ENCODE results near the gene NYAP1. TPM values are rescaled to one million over a fixed set of nuclear protein-coding genes. Genes with fewer than 3 reads are reported as not detected.
A peak's percentile ranks its signal among the peaks of the same experiment; 100 is the strongest.

Gene NYAP1
- total RNA-seq, 4 donors from 2014 or later: 1.7 to 3.2 (median 1.9) TPM

DNA sequence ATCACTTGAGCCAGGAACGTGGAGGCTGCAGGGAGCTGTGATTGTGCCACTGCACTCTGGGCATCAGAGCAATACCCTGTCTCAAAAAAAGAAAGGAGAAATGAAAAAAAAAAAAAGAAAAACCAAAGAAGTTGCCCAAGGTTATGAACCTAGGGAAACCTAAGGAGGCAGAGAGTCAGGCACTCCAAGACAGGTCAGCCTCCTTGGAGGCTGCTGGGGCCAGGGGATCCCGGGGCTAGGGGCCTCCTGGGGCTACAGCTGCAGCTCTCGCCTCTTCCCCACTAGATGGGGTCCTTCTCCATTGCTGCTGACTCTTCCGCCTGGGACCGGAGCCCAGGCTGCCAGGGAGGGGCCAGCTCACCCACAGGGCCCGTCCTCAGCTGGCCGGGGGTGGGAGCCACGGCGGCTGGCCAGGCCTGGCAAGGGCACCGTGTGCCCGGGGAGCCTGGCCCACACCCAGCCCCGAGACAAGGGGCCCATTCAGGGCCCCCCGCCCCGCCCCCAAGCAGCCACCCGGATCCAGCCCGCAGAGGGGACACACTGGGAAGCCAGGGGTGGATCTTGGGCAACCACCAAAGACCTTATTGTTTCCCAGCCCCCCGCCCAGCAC lies 17.9 kb upstream of the NYAP1 start:
- DNase-seq (ENCODE audit: extremely low spot score): no peak
- intact Hi-C loops (cut with DNase I): no loop called here
- H3K36me3 ChIP-seq: peaks cover 4 to 57% (median 47%) of the 10 kb centered on the region in 4 donors
- H3K27ac ChIP-seq (replicated peaks in 1 of 4): peak overlapping the region; percentile 53 to 72 (median 63)
- H3K27me3 ChIP-seq: no peaks in the 10 kb centered on the region
- WGBS: 6% methylated on average over 12 of the region's 17 CpGs
- H3K4me3 ChIP-seq: peak overlapping the region; percentile 23 to 38 (median 32)
- TF ChIP-seq, protein P1, sequence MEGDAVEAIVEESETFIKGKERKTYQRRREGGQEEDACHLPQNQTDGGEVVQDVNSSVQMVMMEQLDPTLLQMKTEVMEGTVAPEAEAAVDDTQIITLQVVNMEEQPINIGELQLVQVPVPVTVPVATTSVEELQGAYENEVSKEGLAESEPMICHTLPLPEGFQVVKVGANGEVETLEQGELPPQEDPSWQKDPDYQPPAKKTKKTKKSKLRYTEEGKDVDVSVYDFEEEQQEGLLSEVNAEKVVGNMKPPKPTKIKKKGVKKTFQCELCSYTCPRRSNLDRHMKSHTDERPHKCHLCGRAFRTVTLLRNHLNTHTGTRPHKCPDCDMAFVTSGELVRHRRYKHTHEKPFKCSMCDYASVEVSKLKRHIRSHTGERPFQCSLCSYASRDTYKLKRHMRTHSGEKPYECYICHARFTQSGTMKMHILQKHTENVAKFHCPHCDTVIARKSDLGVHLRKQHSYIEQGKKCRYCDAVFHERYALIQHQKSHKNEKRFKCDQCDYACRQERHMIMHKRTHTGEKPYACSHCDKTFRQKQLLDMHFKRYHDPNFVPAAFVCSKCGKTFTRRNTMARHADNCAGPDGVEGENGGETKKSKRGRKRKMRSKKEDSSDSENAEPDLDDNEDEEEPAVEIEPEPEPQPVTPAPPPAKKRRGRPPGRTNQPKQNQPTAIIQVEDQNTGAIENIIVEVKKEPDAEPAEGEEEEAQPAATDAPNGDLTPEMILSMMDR (IDR thresholded peaks at IDR 0.05): peak; percentile 74 to 83 (median 81)
- TF ChIP-seq POLR2AphosphoS5 (IDR thresholded peaks at IDR 0.05) (peak; percentile 64 to 74), POLR2A (IDR thresholded peaks at IDR 0.05; ENCODE audit: low read depth) (no peak), EP300 (IDR thresholded peaks at IDR 0.05) (no peak)
- H3K4me1 ChIP-seq: peaks cover 19 to 59% (median 49%) of the 10 kb centered on the region in 4 donors
- H3K9me3 ChIP-seq: no peaks in the 10 kb centered on the region

DNA sequence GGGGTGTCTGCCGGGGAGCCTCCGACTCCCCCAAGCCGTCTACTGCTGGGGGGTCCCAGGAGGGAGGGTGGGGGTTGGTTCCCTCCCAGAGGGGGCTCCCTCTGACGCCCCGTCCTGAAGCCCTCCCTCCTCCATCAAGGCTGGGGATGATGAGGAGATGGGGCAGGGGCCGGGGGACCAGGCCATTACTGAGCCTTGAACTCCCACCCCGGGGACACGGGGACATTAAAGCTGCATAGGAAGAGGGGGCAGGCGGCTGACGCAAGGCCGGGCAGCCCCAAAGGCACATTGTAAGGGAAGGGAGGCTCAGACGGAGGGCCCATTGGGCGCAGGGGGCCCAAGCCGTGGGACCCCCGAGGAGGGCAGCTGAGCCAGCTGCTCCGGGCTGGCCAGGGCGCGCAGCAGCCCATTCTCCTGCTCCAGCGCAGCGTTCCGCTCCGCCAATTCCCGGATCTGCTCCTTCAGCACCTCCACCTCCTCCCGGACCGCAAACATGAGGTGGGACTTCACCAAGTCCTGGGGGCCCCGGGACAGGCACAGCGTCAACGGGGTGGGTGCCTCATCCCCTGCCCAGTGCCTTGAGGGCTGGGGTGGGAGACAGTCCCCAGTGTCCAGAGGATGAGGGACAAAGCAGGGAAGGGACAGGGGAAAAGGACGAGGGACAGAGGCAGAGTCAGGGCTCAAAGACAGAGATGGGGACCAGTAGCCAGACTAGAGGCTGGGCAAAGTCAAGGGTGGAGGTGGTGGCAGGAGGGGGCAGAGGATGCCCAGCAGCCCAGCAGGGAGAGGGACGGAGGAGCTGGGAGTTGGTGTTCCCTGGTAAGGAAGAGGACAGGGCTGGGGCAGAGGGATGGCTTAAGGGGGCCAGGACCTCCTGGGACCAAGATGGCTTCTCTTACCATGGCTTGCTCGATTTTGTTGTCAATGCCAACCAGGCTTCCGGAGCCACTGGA lies 16.8 kb upstream of the NYAP1 start:
- Histone ChIP-seq H3K27me3 (no peaks in the 10 kb centered on the region), H3K4me3 (peak overlapping the region; percentile 23 to 38 (median 32)), H3K9me3 (no peaks in the 10 kb centered on the region), H3K36me3 (peaks cover 4 to 60% (median 47%) of the 10 kb centered on the region in 4 donors), H3K27ac (replicated peaks in 1 of 4) (peak overlapping the region; percentile 53 to 72 (median 63)), H3K4me1 (peaks cover 27 to 68% (median 58%) of the 10 kb centered on the region in 4 donors)
- no peak for DNase-seq (ENCODE audit: extremely low spot score)
- intact Hi-C loops (cut with DNase I): no loop called here
- TF ChIP-seq POLR2A (IDR thresholded peaks at IDR 0.05; ENCODE audit: low read depth) (no peak), EP300 (IDR thresholded peaks at IDR 0.05) (no peak), POLR2AphosphoS5 (IDR thresholded peaks at IDR 0.05) (no peak)
- TF ChIP-seq, protein P1 (IDR thresholded peaks at IDR 0.05): no peak
- 69% methylated on average over 22 of the region's 32 CpGs for WGBS

DNA sequence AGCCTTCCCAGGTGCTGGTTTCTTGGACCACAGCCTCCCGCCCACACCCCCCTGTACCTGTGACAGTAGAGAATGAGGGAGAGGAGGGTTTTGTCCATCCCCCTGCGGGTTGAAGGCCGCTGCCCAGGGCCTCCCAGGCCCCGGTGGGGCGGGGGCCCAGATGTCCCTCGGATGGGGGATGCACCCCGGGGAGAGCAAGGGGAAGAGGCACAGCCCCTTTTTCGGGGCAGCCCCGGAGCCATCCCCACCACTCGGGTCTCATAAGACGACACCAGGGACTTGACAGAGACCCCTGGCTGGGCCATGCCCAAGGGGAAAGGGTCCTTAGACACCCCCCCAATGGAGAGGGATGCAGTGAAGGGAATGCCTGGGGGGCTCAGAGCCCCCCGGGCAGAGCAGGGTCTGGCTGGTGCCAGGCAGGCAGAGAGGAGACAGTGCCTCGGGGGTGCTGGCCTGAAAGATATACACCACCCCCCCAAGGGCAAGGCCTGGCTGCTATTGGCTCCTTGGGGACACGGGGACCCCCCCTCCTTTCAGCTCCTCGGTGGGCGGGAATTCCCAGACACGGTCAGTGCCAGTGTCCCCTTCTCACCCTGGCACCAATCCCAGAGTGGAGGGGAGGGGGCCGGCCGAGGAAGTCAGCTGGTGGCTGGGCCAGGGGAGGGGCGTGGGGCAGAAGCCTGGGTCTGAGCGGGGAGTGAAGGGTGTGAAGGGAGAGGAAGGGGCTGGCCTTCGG lies 15.9 kb upstream of the NYAP1 start:
- TF ChIP-seq, protein P1 (IDR thresholded peaks at IDR 0.05): no peak
- TF ChIP-seq EP300 (IDR thresholded peaks at IDR 0.05) (no peak), POLR2A (IDR thresholded peaks at IDR 0.05; ENCODE audit: low read depth) (no peak), POLR2AphosphoS5 (IDR thresholded peaks at IDR 0.05) (no peak)
- Histone ChIP-seq H3K36me3 (peaks cover 4 to 61% (median 47%) of the 10 kb centered on the region in 4 donors), H3K9me3 (no peaks in the 10 kb centered on the region), H3K27ac (replicated peaks in 1 of 4) (peak overlapping the region; percentile 53 to 72 (median 63)), H3K4me1 (peaks cover 36 to 76% (median 67%) of the 10 kb centered on the region in 4 donors), H3K4me3 (peak overlapping the region in 3 of 4 donors; percentile 23 to 38 (median 27)), H3K27me3 (no peaks in the 10 kb centered on the region)
- intact Hi-C loops (cut with DNase I): loop anchor here (2.0 kb wide), 1 partner anchor 15 kb away; the partner anchor contains the start of gene NYAP1
- 87% methylated on average over 8 of the region's 22 CpGs for WGBS
- DNase-seq (ENCODE audit: extremely low spot score): no peak

DNA sequence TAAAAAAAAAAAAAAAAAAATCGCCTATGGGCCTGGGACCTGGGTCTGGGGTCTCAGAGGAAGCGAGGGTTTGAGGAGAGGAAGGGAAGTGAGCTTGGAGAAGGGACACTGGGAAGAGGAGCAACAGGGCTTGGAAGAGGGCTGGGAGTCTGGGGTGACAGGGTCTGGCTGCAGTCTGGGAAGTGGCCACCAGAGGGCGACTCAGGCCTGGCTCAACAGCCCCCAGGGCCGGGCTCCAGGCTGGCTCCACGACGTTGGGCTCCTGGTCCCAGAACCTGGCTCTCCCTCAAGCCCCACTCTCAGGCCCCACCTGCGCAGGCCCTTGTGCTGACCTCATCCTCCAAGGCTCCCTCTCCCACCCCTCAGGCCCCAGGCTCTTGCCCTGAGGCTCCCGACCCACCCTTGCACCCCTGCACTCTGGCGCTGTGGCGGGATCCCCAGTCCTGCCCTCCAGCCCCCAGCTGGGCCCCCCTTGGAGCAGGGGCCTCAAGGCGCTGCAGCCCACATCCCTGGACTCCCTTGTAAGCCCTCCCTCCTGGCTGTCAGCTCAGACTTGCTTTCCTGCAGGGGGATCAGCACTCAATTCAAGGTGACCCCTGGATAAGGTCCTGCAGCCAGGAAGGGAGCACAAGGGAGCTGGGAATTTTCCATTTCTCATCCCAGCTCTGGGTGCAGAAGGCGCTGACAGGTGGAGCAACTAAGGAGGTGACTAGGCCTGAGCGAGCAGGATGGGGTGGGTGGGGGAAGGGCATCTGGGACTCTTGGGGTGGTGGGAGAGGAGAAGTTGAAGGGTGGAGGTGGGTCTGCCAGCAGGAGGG lies 14.3 kb upstream of the NYAP1 start:
- DNase-seq (ENCODE audit: extremely low spot score): peak; percentile 96
- H3K9me3 ChIP-seq: no peaks in the 10 kb centered on the region
- TF ChIP-seq EP300 (IDR thresholded peaks at IDR 0.05): no peak
- TF ChIP-seq, protein P1 (IDR thresholded peaks at IDR 0.05): peak; percentile 91 to 97 (median 92)
- no peak for TF ChIP-seq POLR2A (IDR thresholded peaks at IDR 0.05; ENCODE audit: low read depth)
- TF ChIP-seq POLR2AphosphoS5 (IDR thresholded peaks at IDR 0.05): peak; percentile 38 to 60
- intact Hi-C loops (cut with DNase I): loop anchor here (2.0 to 10.0 kb wide), 3 partner anchors 13 to 225 kb away; partner anchors contain the start of genes GIGYF1 and NYAP1
- peak overlapping the region; percentile 56 to 72 (median 65) for H3K27ac ChIP-seq (replicated peaks in 1 of 4)
- peaks cover 52 to 92% (median 80%) of the 10 kb centered on the region in 4 donors for H3K4me1 ChIP-seq
- H3K36me3 ChIP-seq: peaks cover 5 to 71% (median 54%) of the 10 kb centered on the region in 4 donors
- no peaks in the 10 kb centered on the region for H3K27me3 ChIP-seq
- no peak overlapping the region for H3K4me3 ChIP-seq
- WGBS: 30% methylated on average over 13 of the region's 13 CpGs
